Stimulated activated CD8-positive, alpha-beta memory T cell treated with anti-CD3 and anti-CD28 coated beads, Interleukin-7, amount 100 ng/mL, for 1 hour (primary cell): ENCODE measurements around the gene CNGA3.
"Not testable (repeated sequence)": the region's sequence is repeated elsewhere in the genome, so short reads cannot be mapped to it uniquely, and the experiment has no call there.

Source experiments
- DNase-seq, 2 donors: peaks; one replicate each; pipeline ENCODE4 v3.0.0-alpha.2; 2020; ENCODE audit warnings: low read depth in 2 of 2

CNGA3 gene

DNA sequence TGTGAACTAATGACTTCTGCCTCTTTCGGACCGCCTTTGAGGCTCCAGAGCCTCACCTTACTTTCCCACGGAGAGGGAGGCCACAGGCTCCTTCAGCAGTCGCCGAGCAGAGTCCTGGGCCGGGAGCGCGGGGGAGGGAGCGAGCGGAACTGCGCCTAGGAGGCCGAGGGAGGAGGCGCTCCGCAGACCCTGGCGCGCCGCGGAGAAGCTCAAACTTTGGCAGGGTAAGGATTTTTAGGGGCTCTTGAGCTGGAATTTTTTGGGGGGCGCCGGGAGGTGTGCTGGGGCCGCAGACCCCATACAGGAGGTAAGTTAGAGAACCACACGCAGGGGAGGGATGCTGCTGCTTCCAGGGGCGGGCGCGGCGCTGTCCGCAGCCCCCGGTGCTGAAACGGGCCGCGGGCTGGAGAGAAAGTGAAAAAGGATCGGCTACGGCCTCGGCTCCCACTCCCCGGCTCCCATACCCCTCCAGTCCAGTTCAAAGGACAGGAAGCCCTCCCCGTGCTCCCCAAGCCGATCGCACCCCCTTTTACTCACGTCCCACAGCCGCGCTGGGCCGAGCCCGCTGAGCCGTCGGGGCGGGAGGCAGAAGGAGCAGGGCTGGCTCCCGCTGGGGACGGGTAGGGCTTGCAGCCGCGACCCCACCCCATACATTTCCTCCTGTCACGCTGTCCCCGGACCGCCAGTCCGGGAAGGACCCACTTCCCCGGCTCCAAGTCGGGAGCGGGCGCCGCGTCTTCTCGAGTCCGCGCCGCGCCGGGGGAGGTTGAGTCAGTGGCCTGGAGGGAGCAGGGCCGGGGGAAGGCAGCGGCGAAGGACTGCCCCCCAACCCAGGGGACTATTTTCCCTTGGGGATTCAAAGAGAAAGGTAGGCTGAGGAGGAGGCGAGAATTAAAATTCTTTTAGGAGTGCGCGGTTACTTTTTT lies at the start of gene CNGA3:
CNGA3 (plus strand) TSS at position 146 of the 926 bp plus-strand sequence. CDS start 23,520 bp downstream, outside the sequence.
- DNase-seq = no peak

DNA sequence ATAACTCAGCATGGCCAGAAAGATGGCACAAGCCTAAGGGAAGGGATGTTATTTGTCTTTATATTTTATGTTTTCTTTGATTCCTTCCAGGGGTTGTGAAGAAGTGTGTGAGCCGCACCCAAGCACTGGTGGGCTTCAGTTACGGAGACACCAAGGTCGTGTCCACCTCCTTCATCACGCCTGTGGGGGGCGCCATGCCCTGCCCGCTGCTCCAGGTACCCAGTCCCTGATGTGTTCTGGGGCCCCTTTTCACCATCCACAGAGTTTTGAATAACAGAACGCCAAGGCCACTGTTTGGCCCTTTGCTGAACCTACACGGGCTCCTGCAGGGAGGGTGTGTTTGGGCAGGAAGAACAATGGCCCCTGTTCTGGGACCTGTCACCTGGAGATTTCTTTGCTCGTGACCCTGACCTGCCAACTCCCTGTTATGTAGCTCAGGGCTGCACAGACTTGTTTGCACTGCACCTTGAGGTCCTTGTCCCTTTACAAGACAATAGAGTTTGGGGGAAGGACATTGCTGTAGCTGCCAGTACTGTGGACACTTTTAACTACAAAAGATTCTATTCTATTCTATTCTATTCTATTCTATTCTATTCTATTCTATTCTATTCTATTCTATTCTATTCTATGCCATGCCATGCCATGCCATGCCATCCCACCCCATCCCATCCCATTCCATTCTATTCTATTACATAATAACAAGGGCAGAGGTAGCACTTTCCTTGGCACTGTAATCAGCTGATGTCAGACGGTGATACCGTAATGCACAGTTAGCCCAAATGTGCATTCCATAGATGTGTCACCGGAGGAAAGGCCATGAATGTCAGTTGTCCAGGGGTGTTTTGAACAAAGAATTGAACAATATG lies 48.2 kb upstream of the CNGA3 start:
- DNase-seq = no peak

DNA sequence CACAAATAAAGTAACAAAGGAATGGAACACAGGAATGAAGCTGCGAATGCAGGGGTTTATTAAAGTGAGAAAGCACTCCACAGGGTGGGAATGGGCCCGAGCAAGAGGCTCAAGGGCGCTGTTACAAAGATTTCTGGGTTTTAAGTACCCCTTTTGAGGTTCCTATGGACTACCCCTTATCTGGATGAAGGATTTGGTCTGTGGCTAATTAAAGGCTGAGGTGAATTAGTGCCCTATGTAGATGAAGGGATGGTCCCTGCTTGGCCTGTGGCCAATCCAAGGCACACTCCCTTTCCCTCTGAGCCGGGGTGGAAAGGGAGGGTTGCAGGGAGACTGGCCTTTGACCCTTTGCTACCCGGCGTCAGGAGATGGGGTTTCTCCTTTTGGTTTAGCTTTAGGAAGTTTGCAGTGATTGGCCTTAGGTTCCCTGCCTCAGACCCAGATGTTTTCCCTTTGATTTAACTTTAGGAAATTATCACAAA lies 47.5 kb upstream of the CNGA3 start:
- no peak for DNase-seq

DNA sequence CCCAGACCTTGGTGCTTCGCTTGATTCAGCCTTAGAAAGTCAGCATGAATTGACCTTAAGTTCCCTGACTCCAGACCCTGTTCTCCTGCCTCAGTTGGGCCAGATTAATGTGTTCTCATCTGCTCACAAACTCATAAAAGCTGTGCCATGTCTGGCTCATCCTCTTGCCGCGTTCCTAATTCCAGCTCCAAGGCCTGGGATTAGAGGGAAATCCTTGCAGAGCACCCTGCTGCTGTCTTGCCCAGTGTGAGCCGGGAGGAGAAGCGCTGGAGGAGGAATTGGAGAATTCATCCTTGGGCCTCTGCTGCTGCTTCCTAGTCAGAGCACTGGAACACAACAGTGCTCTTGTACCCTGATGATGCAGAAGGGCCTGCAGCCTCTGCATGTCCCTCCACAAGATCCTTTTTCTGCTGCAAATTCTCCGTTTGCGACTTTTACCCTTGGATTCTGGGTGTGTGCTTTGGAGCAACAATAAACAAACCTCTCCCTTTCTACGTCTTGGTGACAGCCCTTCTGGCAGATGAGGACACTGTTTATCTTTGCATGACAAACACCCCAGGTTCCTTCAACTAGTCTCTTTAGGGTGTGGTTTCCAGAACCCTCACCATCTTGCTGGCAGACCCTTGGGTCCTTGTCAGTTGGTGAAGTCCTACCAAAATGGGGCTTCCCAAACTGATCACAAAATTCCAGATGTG lies 46.9 kb upstream of the CNGA3 start:
- no peak for DNase-seq

DNA sequence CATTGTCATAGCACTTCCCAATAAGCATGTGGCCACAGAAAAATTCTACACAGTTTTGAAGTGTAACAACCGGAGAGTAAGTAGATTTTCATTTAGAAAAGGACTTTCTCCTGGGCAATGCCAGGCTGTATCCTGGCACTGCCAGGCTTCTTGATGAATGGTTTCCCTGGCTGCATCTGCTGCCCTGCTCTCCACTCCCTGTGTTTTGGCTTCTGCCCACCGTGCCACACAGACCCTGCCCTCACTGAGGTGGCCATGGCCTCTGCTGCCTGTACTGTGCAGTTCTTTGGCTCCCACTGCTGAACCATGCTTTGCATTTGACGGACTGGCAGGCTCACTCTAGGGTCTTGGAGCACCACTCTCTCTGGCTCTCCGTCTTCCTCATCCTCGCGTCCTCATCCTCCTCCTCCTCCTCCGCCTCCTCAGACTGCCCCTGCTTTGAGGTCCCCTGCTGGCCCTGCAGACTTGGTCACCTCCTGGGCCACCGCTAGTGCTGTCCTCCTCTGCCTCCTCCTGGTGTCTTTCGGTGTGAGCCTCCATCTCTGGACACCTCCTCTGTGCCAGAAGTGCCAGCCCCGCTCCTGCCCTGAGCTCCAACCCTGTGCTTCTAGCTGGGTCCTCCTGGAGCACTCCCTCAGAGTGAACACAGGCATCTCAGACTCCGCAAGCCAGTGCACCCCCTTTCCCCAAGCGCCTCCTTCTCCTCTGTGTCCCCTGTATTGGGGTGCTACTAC lies 45.9 kb upstream of the CNGA3 start:
- no peak for DNase-seq

DNA sequence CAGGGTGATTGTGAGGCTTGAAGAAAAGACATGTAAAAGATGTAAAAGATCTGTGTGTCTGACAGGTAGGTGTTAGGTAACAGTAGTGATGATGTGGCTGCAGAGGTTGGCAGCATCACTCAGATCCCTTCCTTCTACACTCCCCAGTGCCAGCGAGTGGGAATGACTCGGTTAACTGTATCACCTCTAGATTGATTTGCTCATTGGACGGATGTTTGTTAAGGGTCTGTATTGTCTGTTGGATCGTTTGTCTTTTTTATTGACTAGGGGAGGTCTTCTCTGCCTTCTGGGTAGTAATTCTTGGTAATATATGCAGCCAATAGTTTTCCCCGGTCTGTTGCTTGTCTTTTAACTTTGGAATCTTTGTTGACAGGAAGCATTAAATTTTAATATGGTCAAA lies 44.8 kb upstream of the CNGA3 start:
- DNase-seq = no peak

DNA sequence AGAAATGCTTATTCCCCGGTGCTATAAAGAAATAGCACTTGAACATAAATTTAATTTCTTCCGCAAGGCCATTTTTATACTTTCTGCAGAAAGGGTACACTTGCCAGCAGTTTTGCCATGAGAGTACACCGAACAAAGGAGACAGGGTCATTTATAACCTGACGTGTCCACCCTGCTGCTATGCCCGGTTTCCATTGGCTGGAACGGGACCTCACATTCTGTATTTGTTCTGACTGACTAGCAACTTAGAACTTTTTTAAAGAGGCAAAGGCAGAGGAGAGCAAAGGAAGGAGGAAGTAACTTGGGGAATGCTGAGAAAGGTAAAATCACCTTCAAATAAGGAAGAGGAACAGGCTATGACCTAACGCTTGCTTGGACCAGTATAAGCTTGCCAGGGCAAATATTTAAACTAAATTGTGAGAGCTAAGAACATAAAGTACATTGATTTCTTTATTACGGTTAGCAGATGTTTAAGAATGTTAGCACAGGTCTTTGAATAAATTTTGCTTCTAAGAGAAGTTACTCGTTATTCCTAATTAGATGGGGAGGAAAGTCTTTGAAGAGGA lies 39.0 kb upstream of the CNGA3 start:
- not testable (repeated sequence) for DNase-seq

DNA sequence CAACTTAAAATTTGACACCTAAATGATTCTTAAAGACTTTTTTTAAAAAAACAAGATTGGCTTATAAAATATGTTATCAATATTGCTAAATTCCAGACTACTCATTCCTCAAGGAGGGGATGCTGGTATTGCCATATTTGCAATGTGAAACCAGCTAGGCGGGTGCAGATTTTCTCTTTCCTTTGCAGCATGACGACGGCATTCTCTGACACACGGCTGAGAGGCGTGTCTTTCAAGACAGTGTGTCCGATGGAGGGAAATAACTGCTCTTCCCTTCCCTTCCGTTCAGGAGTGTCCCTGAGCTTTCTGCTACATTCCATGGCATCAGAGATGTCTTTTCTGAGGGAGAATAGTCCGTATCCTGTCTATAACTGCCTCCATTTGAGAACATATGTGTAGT lies 38.2 kb upstream of the CNGA3 start:
- DNase-seq = no peak

DNA sequence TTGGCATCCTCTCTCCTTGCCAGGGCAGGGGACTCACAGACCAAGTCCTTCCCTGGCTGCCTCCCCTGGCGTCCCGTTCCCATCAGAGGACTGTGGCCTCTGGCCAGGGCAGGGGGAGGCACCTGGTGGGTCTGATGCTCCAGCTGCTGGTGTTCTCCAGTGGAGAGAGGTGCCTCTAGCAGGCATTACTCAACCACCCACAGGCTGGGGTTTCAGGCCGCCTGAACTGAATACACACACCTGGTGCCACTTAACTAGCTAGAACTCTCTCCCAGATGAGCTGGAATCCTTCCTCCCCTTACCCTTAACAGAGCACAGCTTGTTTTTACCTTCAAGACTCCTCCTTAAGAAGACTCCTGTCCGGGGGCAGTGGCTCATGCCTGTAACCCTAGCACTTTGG lies 37.7 kb upstream of the CNGA3 start:
- no peak for DNase-seq

DNA sequence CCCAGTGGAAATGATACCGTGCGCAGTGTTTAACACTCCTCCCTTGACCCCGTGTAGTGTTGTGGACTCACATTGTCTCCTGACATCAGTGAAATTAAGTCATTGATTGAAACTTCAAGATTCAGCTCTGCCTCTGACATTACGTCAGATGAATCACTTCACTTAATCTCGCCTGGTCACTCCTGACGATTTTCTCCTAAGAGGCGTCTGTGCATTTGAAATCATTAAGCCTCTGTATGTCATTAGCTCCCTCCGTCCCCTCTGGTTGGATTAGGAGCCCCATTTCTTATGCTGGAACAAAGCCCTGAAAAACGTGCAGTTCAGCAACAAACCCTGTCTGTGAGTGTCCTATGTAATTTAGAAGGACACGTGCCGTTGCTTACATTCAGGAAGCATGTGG lies 36.7 kb upstream of the CNGA3 start:
- no peak for DNase-seq

DNA sequence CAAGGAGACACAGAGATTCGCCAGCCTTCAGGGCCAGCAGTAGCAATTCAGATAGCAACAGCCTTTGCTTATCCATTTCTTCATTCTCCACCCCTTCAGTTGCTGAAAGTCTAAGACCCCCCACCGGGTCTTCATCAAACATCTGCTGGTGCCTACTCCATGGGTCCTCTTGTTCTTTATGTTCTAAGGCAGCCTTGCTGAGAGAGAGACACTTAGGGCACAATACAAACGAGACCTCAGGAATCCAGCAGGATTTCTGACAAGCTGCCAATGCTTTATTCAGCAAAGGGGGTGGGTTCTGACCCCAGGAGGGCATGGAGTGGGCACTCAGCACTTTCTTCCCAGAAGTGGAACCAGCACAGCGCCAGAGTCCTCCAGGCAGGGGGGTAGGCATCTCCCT lies 36.2 kb upstream of the CNGA3 start:
- DNase-seq = no peak

DNA sequence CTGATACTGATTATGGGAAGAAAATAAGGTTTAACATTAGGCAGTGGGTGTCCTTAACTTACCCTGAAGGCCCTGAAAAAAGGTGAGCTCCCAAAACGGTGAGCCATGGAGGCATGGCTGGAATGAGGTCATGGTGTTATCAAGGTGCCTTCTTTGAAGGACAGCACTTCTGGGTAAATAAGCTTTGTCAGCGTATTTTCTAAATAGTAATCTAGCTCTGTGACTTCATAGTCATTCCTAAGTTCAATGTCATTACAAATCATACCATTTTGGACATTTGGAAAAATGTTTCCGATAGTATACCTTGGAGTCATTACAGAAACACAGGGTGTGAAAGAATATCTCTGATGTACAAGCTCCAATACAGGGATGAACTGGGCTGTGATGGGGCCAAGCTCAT lies 35.2 kb upstream of the CNGA3 start:
- DNase-seq = no peak

DNA sequence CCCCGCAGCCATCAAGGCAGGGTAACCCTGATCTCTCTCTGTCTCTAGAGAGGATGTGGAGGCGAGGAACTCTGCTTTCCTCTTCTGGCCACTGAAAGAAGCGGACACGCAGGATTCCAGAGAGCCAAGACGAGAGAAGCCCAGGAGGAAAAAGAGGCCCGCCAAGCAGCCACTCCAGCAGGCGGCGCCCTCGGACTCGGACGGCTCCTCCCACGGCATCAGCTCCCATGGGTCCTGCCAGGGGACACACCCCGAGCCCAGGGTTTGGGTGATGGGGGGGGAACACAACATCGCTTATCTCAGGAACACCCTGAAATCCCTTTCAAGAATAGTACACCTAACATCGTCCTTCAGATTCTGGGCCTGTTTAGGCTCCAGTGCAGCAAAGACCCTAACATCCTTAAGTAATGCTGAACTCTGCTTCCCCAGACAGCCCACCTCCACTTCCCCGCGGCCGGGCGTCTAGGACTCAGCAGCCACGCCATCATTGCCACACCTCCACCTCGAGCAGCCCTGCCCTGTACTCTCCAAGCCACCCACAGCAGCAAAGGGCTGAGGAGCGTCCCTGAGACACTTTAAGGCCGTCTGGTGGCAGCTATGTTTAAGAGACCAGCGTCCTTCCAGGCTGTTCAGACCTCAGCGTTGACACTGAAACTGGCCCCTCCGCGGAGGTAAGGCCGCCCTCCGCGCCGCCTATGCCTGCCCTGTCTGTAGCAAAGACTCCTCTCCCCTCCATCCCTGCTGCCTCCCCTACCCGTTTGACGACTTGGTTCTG lies 34.3 kb upstream of the CNGA3 start:
- DNase-seq = no peak

DNA sequence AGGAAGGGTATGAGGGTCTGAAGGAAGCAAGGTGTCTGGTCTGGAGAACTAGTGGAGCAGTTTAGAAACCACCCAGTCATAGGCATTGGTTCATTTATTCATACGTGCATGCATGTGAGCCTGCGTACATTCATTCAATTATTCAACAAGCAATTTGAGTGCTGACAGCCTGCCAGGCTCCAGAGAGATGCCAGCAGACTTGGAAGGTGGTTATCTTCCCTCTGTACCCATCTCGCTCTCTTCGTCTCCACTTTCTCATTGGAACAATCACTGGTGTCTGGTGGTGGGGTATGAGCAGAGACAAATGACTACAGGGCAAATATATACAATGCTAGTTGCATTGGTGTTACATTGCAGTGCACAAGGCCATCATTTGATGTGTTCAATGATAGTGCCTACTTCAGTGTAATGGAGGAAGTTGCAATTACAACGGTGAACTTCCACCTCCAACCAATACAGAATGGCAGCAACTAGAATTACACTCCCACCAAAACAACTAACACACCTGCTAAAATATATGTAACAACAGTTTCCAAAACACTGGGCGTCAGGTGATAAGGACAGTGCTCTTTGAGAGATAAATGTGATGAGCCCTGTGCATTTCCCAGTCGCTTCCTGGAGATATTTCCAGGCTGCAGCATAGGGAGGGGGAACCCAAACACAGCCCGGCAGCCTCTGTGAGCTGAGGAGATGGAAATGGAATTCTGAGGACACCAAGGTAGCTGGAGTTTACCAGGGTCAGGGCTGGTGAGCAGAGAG lies 32.6 kb upstream of the CNGA3 start:
- no peak for DNase-seq

DNA sequence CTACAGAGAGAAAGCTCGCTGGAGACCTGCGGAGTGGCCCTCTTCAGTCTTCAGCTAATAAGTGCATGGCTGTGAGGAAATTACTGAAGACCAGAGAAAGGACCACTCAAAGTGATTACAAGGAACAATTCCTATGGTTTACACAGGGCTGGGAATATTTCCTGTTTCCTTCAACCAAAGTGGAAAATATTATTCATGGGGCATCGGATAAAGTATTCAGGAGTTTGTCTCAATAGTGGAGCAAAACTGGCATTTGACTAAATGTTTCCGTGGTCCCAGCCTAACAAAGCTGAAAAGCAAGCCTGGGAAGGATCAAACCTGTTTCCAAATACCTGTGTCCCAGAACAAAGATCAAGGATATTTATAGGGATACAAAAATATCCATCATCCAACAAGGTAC lies 32.0 kb upstream of the CNGA3 start:
- DNase-seq = no peak

DNA sequence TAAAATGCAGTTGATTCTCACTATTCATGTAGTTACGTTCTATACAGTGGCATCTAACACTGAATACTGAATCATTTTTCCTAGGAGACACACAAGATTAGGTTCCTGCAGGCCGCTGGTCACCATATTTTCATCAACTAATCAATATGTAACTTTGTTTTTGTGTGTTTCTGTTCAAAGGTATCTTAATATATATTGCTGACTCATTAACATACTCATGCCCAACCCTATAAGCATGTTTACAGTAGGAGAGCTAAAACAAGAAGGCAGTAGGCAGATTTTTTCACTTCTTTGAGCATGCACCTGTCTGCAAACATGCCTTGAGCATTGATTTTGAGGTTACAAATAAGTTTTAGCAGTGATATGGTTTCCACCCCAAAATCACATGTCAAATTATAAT lies 30.3 kb upstream of the CNGA3 start:
- DNase-seq = no peak

DNA sequence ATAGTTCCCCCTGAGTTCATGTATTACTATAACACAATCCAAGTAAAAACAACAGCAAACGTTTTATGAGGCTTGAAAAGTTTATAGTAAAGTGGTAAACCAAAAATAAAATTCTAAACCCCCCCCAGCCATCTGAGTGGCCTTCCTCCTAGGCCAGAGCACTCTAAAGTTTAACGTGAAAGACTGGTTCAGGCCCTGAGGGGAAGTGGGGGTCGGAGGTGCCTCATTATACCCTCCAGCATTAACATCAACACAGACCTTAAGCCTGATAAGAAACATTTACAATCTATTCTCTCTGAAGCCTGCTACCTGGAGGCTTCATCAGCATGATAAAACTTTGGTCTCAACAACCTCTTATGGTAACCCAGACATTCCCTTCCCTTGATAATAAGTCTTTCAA lies 29.0 kb upstream of the CNGA3 start:
- DNase-seq = no peak

DNA sequence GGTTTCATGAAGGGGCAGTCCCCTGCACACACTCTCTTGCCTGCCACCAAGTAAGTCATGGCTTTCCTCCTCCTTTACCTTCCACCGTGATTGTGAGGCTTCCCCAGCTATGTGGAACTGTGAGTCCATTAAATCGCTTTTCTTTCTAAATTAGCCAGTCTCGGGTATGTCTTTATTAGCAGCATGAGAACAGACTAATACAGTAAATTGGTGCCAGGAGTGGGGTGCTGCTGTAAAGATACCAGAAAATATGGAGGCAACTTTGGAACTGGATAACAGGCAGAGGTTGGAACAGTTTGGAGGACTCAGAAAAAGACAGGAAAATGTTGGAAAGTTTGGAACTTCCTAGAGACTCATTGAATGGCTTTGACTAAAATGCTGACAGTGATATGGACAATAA lies 26.1 kb upstream of the CNGA3 start:
- not testable (repeated sequence) for DNase-seq

DNA sequence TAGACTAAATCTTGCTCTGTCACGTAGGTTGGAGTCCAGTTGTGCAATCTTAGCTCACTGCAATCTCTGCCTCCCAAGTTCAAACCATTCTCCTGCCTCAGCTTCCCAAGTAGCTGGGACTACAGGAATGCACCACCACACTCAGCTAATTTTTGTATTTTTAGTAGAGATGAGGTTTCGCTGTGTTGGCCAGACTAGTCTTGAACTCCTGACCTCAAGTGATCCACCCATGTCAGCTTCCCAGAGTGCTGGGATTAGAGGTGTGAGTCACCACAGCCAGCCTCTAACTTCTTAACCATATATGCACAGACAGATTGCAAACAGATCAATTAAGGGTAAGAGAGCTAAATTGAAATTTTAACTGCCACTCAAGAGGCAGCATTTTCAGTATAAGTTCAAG lies 22.1 kb upstream of the CNGA3 start:
- no peak for DNase-seq
